ENCODE measurements around the gene PDE1C.

DNA sequence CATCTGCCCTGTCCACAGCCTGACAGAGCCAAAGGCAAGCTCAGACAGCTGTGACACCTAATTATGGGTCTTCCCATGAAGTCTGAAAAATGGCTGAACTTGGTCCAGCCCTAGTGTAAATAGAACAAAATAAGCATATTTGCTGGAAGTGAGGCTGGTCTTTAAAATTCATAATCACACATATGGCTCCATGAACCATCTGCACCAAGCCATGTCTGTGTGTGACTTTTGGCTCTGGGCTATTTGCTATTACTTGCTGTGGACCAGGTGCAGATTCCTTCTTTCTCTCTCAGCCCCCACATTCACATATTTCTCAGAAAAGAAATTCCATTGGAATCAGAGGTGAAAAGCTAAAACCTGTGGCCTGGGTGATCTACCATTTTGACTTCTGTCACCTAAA is 175.9 kb downstream of the PDE1C start:
- TF ChIP-seq, protein P1, sequence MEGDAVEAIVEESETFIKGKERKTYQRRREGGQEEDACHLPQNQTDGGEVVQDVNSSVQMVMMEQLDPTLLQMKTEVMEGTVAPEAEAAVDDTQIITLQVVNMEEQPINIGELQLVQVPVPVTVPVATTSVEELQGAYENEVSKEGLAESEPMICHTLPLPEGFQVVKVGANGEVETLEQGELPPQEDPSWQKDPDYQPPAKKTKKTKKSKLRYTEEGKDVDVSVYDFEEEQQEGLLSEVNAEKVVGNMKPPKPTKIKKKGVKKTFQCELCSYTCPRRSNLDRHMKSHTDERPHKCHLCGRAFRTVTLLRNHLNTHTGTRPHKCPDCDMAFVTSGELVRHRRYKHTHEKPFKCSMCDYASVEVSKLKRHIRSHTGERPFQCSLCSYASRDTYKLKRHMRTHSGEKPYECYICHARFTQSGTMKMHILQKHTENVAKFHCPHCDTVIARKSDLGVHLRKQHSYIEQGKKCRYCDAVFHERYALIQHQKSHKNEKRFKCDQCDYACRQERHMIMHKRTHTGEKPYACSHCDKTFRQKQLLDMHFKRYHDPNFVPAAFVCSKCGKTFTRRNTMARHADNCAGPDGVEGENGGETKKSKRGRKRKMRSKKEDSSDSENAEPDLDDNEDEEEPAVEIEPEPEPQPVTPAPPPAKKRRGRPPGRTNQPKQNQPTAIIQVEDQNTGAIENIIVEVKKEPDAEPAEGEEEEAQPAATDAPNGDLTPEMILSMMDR (IDR thresholded peaks at IDR 0.05; ENCODE audit: low read depth, low read length) = no peak
- no peak for TF ChIP-seq MYC (IDR thresholded peaks at IDR 0.05; ENCODE audit: low read depth, low read length)

Measured in NB4 (cell line).